HepG2 (cell line): ENCODE results near the gene SGSH. TPM values are rescaled to one million over a fixed set of nuclear protein-coding genes. Genes with fewer than 3 reads are reported as not detected.

Experiments
- ATAC-seq: fragments of 200-7000 bp; cut with Tn5 transposase; 3 replicates; pipeline ENCODE4 v1.9.1; 2020; ENCODE audit warnings: mild to moderate bottlenecking, moderate library complexity
- BruUV-seq: library from RNA; stranded (reverse); fragments of 400-500 nt; replicated peaks from 2 replicates; lab custom pipeline; 2021; lab: Mats Ljungman, UMichigan
- CTCF ChIA-PET: fragments of 300-600 bp; formaldehyde crosslinking; extraction: SDS; loops from one replicate; lab custom pipeline; 2021; ENCODE audit warnings: low total read pairs, inconsistent platforms, low intra/inter-chr PET ratio; lab: Yijun Ruan, JAX
- POLR2A ChIA-PET: fragments of 350-600 bp; sonication (Branson Sonifier 250); formaldehyde crosslinking; loops from one replicate; lab custom pipeline; 2020; ENCODE audit warnings: antibody characterized with exemption, inconsistent platforms; lab: Yijun Ruan, JAX
- DNase-seq: peaks from one replicate; pipeline ENCODE4 v3.0.0-alpha.2; 2015; ENCODE audit warnings: low spot score
- FAIRE-seq: peaks from 3 replicates; lab custom pipeline; 2011; peaks lifted over from hg19 to GRCh38; lab: Jason Lieb, UNC
- H2AFZ ChIP-seq: one replicate; pipeline ENCODE4 v1.6.1; 2011; ENCODE audit warnings: low read length, inconsistent platforms
- H3K27ac ChIP-seq: fragments of 300-600 bp; 3 replicates; pipeline ENCODE4 v1.8.0; 2011; ENCODE audit warnings: mixed run types, mild to moderate bottlenecking, mixed read lengths, low read length, inconsistent platforms; ENCODE audit not compliant: insufficient read depth; ENCODE audit errors: extremely low read length
- H3K27me3 ChIP-seq, 2 experiments: fragments of 200-600 bp in 1 of 2; 2 replicates in 1 of 2; 3 replicates in 1 of 2; pipeline versions ENCODE4 v1.6.0 to v1.8.0; 2011; ENCODE audit warnings: low read length in 2 of 2, mild to moderate bottlenecking in 2 of 2, moderate library complexity in 2 of 2, inconsistent platforms in 1 of 2; ENCODE audit not compliant: insufficient read depth in 2 of 2, control insufficient read depth in 1 of 2
- H3K36me3 ChIP-seq, 2 experiments: fragments of 200-600 bp in 1 of 2; replicated peaks in 1 of 2; 2 replicates in 1 of 2; 3 replicates in 1 of 2; pipeline versions ENCODE4 v1.5.1 to v1.8.0; 2011; ENCODE audit warnings: low read length in 2 of 2, inconsistent platforms in 1 of 2; ENCODE audit not compliant: insufficient read depth in 2 of 2, control insufficient read depth in 1 of 2
- H3K4me1 ChIP-seq: 2 replicates; pipeline ENCODE4 v1.5.1; 2012; ENCODE audit warnings: low read length, inconsistent platforms; ENCODE audit not compliant: insufficient read depth
- H3K4me2 ChIP-seq: 2 replicates; pipeline ENCODE4 v1.6.0; 2011; ENCODE audit warnings: low read depth, low read length, inconsistent platforms
- H3K4me3 ChIP-seq, 3 experiments: fragments of 200-600 bp in 1 of 3; sonication (generic), shearing (Covaris generic) in 1 of 3; replicated peaks in 1 of 3; 2 replicates each; pipeline ENCODE4 v1.5.1; 2011 to 2016; ENCODE audit warnings: low read length in 3 of 3, inconsistent platforms in 2 of 3, low read depth in 2 of 3, mild to moderate bottlenecking in 2 of 3, control low read depth in 1 of 3, mixed read lengths in 1 of 3; ENCODE audit not compliant: insufficient read depth in 1 of 3
- H3K79me2 ChIP-seq: one replicate; pipeline ENCODE4 v1.6.1; 2011; ENCODE audit warnings: low read length, inconsistent platforms; ENCODE audit not compliant: insufficient read depth
- H3K9ac ChIP-seq: 2 replicates; pipeline ENCODE4 v1.6.0; 2011; ENCODE audit warnings: mild to moderate bottlenecking, low read depth, low read length, inconsistent platforms; ENCODE audit not compliant: insufficient read depth
- H3K9me3 ChIP-seq: 2 replicates; pipeline ENCODE4 v1.5.1; 2012; ENCODE audit warnings: mild to moderate bottlenecking, low read length
- H4K20me1 ChIP-seq: 2 replicates; pipeline ENCODE4 v1.6.0; 2011; ENCODE audit warnings: inconsistent platforms, mild to moderate bottlenecking, low read length, moderate library complexity; ENCODE audit not compliant: insufficient read depth
- KAT7 ChIP-seq: IDR thresholded peaks from 2 replicates; pipeline ENCODE4 v1.6.1; 2018; ENCODE audit warnings: borderline replicate concordance, missing compliant biosample characterization
- KDM6A ChIP-seq: IDR thresholded peaks from 2 replicates; pipeline ENCODE4 v1.6.1; 2016; ENCODE audit warnings: low read depth
- KLF16 ChIP-seq, 2 experiments: sonication (generic) in 1 of 2; formaldehyde crosslinking in 1 of 2; IDR thresholded peaks; 2 replicates each; pipeline versions ENCODE4 v1.6.1 to v1.8.0; 2016 to 2023; ENCODE audit warnings: missing genetic modification reagents in 2 of 2, missing compliant biosample characterization in 1 of 2
- KMT2B ChIP-seq: IDR thresholded peaks from 2 replicates; pipeline ENCODE4 v1.6.1; 2016; ENCODE audit warnings: missing genetic modification reagents, missing compliant biosample characterization
- MAX ChIP-seq: IDR thresholded peaks from 2 replicates; pipeline ENCODE4 v1.6.1; 2012; ENCODE audit warnings: inconsistent platforms
- STAT6 ChIP-seq: sonication (generic); formaldehyde crosslinking; IDR thresholded peaks from 2 replicates; pipeline ENCODE4 v1.4.0; 2020; ENCODE audit warnings: missing genetic modification reagents, mild to moderate bottlenecking, borderline replicate concordance
- ZBTB25 ChIP-seq: IDR thresholded peaks from 2 replicates; pipeline ENCODE4 v1.6.1; 2018; ENCODE audit warnings: missing genetic modification reagents
- ZBTB33 ChIP-seq: sonication (generic); formaldehyde crosslinking; IDR thresholded peaks from 2 replicates; pipeline ENCODE4 v1.4.0; 2020; ENCODE audit warnings: missing genetic modification reagents
- ZNF33A ChIP-seq: sonication (generic); formaldehyde crosslinking; IDR thresholded peaks from 2 replicates; pipeline ENCODE4 v1.5.1; 2020; ENCODE audit warnings: missing genetic modification reagents, mild to moderate bottlenecking, moderate library complexity, borderline replicate concordance
- ZNF619 ChIP-seq: sonication (generic); formaldehyde crosslinking; IDR thresholded peaks from 2 replicates; pipeline ENCODE4 v1.4.0; 2020; ENCODE audit warnings: mild to moderate bottlenecking, missing genetic modification reagents
- WGBS: methylation state at CpG from one replicate; pipeline ENCODE4 v1.1.6; 2017; ENCODE audit warnings: low lambda C conversion rate; 5-methylcytosine and 5-hydroxymethylcytosine counted together
- in situ Hi-C: cut with HindIII; loops from 2 replicates; pipeline ENCODE4 v1.10.0; 2017; ENCODE audit warnings: low pct_unique_long_range_greater_than_20kb; ENCODE audit not compliant: extremely low pct_ligation_motif_present
- intact Hi-C: fragments of 100-400 bp; cut with micrococcal nuclease; formaldehyde crosslinking; loops from one replicate; pipeline ENCODE4 v1.10.0; 2022; ENCODE audit not compliant: unreplicated experiment
- polyA plus RNA-seq, 8 experiments: library from polyadenylated mRNA; depleted of rRNA in 3 of 8; stranded (reverse) in 7 of 8; unstranded in 1 of 8; fragments of >200 nt; fragmentation: Illumina TruSeq in 4 of 8; extraction: Trizol in 4 of 8; gene quantifications; 2 replicates each; pipeline versions ENCODE4 v1.2.1 to v1.2.3, GENCODE V29; 2011 to 2016; ENCODE audit warnings: low read depth in 4 of 8, missing spikeins in 1 of 8, mixed read lengths in 1 of 8; ENCODE audit not compliant: insufficient read depth in 1 of 8
- total RNA-seq, 5 experiments: library from RNA; depleted of rRNA; stranded (reverse); fragments of >200 nt; fragmentation: Illumina TruSeq; extraction: Trizol; gene quantifications; 2 replicates each; pipeline ENCODE4 v1.2.3, GENCODE V29; 2016; ENCODE audit warnings: low read depth in 1 of 5

SGSH gene
- total and polyA plus RNA-seq, 2 of the 13 experiments (the other 11 are each of a cell fraction or from before 2014, with no cell fraction given), result 12.2 to 17.6 TPM

GRCh38 chr17:80256034-80256350 is 35.9 kb upstream of the SGSH start:
- ChIA-PET CTCF (no interaction called here), POLR2A (interaction anchor here (1.9 kb wide), 1 partner anchor 7 kb away, joined by 8 read pairs; no protein-coding TSS in a partner anchor)
- FAIRE-seq (no peak), ATAC-seq (no peak), DNase-seq (no peak)
- no peak overlapping the region for H2AFZ ChIP-seq
- TF ChIP-seq STAT6 (CRISPR knock-in tag), result no peak
- no peak overlapping the region for H3K4me2 ChIP-seq
- H3K4me3 ChIP-seq, result no peak overlapping the region
- no peaks in the 10 kb centered on the region for H4K20me1 ChIP-seq
- in situ Hi-C loops (loop anchor here (5.0 kb wide), 1 partner anchor 109 kb away; the partner anchor contains the start of gene EIF4A3), intact Hi-C loops (no loop called here)
- no peak overlapping the region for H3K9ac ChIP-seq
- no peaks in the 10 kb centered on the region for H3K9me3 ChIP-seq
- H3K27ac ChIP-seq, result no peak overlapping the region
- H3K27me3 ChIP-seq, result no peaks in the 10 kb centered on the region
- WGBS, result 96% methylated on average over 5 of the region's 5 CpGs
- H3K4me1 ChIP-seq, result peaks cover 32% of the 10 kb centered on the region
- BruUV-seq, result no TSS peak
- no peaks in the 10 kb centered on the region for H3K36me3 ChIP-seq
- H3K79me2 ChIP-seq, result no peaks in the 10 kb centered on the region

- in situ Hi-C loops, result loop anchor here (5.0 kb wide), 1 partner anchor 107 kb away; the partner anchor contains the start of gene EIF4A3
- intact Hi-C loops, result no loop called here
- Histone ChIP-seq H3K79me2 (no peaks in the 10 kb centered on the region), H3K36me3 (no peaks in the 10 kb centered on the region), H3K27me3 (no peaks in the 10 kb centered on the region), H3K9me3 (no peaks in the 10 kb centered on the region), H4K20me1 (no peaks in the 10 kb centered on the region), H3K4me1 (peaks cover 28% of the 10 kb centered on the region), H3K27ac (peak overlapping the region; percentile 17), H2AFZ (no peak overlapping the region), H3K4me2 (peak overlapping the region; percentile 43), H3K4me3 (no peak overlapping the region), H3K9ac (no peak overlapping the region)
- DNase-seq, result peak; percentile 88
- WGBS, result 52% methylated on average over 13 of the region's 13 CpGs
- ChIA-PET CTCF (no interaction called here), POLR2A (interaction anchor here (0.7 to 1.9 kb wide), 2 partner anchors 9 to 18 kb away, joined by 3 to 8 read pairs; no protein-coding TSS in a partner anchor)
- BruUV-seq, result no TSS peak
- FAIRE-seq, result peak; percentile 85
- ATAC-seq, result peak; percentile 58
- TF ChIP-seq KMT2B (CRISPR knock-in tag), result peak; percentile 46; the same call in 1 of the 2 replicates
- no peak for TF ChIP-seq ZNF33A (CRISPR knock-in tag)
- TF ChIP-seq KLF16 (CRISPR knock-in tag; IDR thresholded peaks at IDR 0.05), result peak in 1 of 2 experiments; percentile 42; a peak in 1 of 4 replicates
- TF ChIP-seq KDM6A, result no peak
- peak; percentile 67 for TF ChIP-seq ZBTB33 (CRISPR knock-in tag)
- TF ChIP-seq ZNF619, result no peak
- no peak for TF ChIP-seq KAT7 (CRISPR knock-in tag)
- 0 out of 2 replicates have a peak, but pooled peaks have one; percentile 29 for TF ChIP-seq MAX
- TF ChIP-seq ZBTB25 (CRISPR knock-in tag), result peak; percentile 82; the same call in 1 of the 2 replicates
Observed at GRCh38 chr17:80254396-80255251, 34.5 kb upstream of the SGSH start.
